BLaER1 (cell line): ENCODE data around the gene DCDC2C.

ENCODE experiments used
- H3K27ac ChIP-seq: shearing (Covaris generic); formaldehyde crosslinking; 2 replicates; pipeline ENCODE4 v1.8.1; 2022
- H3K27me3 ChIP-seq: shearing (Covaris generic); formaldehyde crosslinking; 2 replicates; pipeline ENCODE4 v1.8.1; 2022
- H3K36me3 ChIP-seq: shearing (Covaris generic); formaldehyde crosslinking; 2 replicates; pipeline ENCODE4 v1.8.1; 2022
- H3K4me1 ChIP-seq: shearing (Covaris generic); formaldehyde crosslinking; 2 replicates; pipeline ENCODE4 v1.8.1; 2022
- H3K4me2 ChIP-seq: shearing (Covaris generic); formaldehyde crosslinking; 2 replicates; pipeline ENCODE4 v1.8.1; 2022
- H3K4me3 ChIP-seq: shearing (Covaris generic); formaldehyde crosslinking; 2 replicates; pipeline ENCODE4 v1.8.1; 2022
- H3K9ac ChIP-seq: shearing (Covaris generic); formaldehyde crosslinking; 2 replicates; pipeline ENCODE4 v1.8.1; 2022
- H3K9me3 ChIP-seq: shearing (Covaris generic); formaldehyde crosslinking; 2 replicates; pipeline ENCODE4 v1.8.1; 2022
- H4K20me1 ChIP-seq: shearing (Covaris generic); formaldehyde crosslinking; 2 replicates; pipeline ENCODE4 v1.8.1; 2022
- Cebpa-rat ChIP-seq: shearing (Covaris generic); IDR thresholded peaks from 2 replicates; pipeline ENCODE4 v1.8.1; 2022

DCDC2C gene

DNA sequence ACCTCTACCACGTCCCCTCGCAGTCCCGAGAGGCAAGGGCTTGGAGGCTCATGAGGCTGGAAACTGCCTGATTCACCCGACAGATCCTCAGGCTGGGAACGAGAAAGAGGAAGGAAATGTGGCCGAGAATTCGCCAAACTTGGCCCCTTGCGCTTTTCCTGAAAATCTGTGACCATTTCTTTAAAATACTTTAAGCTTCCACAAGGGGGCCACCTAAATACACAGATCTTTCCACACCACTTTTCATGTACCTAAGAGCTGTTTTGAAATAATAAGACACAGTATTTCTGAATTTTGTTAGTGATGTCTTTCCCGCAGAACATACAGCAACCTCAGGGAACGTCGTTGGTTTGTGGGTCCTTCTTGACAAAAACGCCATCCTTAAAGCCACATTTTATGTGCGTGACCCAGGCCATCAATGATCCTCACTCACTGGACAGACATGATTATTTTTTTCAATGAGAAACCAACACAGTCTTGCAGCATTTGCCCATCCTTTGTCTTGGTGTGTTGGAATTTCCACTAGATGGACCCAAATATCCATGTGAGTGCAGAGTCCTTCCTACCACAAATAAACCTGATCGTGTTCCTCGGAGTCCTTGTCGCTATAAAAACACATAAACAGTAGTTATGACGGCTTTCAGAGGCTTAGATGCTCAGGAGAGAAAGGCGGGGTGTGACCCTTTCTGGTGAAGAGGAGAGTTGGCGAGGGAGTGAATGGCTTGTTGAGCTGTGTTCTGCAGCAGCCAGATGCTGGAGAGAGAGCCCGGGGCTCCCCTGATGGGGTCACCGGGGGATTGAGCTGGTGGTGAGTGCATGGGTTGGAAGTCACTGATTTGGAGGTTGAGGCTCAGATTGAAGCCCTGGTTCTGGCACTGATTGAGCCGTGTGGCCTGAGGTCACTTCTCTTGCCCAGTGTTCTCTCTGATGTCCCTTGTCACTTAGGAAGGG lies 25.0 kb downstream of the DCDC2C start:
- Histone ChIP-seq H3K36me3 (no peaks in the 10 kb centered on the region), H3K4me2 (peak overlapping the region; percentile 62), H3K4me1 (peaks cover 17% of the 10 kb centered on the region), H3K9me3 (no peaks in the 10 kb centered on the region), H3K9ac (peak overlapping the region; percentile 49; the same call in 1 of the 2 replicates), H4K20me1 (no peaks in the 10 kb centered on the region), H3K4me3 (no peak overlapping the region), H3K27me3 (no peaks in the 10 kb centered on the region), H3K27ac (peak overlapping the region; percentile 31; the same call in 1 of the 2 replicates)
- no peak for TF ChIP-seq Cebpa-rat

DNA sequence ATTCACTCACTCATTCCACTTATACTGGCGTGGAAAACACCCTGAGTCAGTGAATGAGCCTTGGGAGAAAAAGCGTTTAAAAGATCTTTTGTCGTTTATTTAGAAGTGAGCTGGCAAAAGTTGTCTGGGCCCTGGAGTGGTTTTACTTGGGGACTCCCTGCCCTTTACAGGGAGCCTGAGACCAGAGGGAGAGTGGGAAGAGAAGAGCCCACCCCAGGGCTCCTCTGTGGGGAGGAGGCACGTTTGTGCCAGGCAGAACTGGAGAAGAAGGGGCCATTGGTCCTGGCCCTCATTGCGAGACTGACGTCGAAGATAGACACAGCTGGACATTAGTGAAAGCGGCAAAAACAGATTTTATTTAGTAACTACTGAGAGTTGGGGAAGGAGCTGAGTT lies 25.7 kb downstream of the DCDC2C start:
- Histone ChIP-seq H3K27ac (no peak overlapping the region), H3K4me1 (peaks cover 17% of the 10 kb centered on the region), H3K9ac (no peak overlapping the region), H3K27me3 (no peaks in the 10 kb centered on the region), H3K4me3 (no peak overlapping the region), H3K9me3 (no peaks in the 10 kb centered on the region), H3K4me2 (no peak overlapping the region), H4K20me1 (no peaks in the 10 kb centered on the region), H3K36me3 (no peaks in the 10 kb centered on the region)
- no peak for TF ChIP-seq Cebpa-rat

DNA sequence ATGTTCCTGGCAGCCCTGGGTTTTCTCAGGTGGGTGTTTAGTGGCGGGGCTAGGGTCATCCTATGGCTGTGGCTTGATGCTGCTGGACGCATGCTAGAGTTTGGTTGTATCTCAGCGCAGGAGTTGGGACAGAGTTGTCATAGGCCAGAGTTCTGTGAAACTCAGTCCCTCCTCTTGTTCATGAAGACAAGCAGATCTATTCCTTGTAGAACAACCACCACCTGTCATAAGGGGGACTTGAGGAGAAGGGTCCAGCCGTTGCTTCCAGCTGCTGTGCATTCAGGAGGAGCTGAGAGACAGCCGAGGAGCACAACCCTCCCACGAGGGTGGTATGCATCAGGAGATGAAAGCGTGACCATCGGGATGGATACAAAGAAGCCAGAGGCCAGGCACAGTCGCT lies 26.4 kb downstream of the DCDC2C start:
- H3K4me1 ChIP-seq = peaks cover 17% of the 10 kb centered on the region
- H3K9ac ChIP-seq = no peak overlapping the region
- H3K4me3 ChIP-seq = no peak overlapping the region
- no peaks in the 10 kb centered on the region for H3K27me3 ChIP-seq
- no peak overlapping the region for H3K4me2 ChIP-seq
- H3K27ac ChIP-seq = no peak overlapping the region
- no peaks in the 10 kb centered on the region for H4K20me1 ChIP-seq
- H3K9me3 ChIP-seq = no peaks in the 10 kb centered on the region
- H3K36me3 ChIP-seq = no peaks in the 10 kb centered on the region
- no peak for TF ChIP-seq Cebpa-rat

DNA sequence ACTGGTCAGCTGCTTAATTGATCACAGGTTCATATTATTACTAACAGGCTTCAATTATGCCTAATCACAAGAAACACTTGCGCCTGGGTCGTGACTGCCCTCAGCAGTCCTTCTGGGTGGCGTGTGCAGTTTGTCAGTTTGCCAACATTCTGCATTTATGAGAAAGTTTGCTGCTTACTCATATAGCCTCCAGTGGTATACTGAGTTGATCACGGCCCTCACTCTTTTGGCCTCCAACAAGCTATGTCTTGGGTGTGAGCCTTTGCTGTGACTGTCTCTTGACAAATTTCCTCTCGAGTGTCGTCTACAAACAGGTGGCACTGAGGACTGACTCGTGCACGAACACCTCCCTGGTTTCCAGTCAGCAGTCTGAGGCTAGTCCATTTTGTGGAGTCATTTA lies 27.3 kb downstream of the DCDC2C start:
- Histone ChIP-seq H3K4me2 (no peak overlapping the region), H3K27ac (no peak overlapping the region), H3K9ac (no peak overlapping the region), H3K36me3 (no peaks in the 10 kb centered on the region), H3K4me1 (peaks cover 17% of the 10 kb centered on the region), H4K20me1 (no peaks in the 10 kb centered on the region), H3K9me3 (no peaks in the 10 kb centered on the region), H3K27me3 (no peaks in the 10 kb centered on the region), H3K4me3 (no peak overlapping the region)
- TF ChIP-seq Cebpa-rat = no peak

DNA sequence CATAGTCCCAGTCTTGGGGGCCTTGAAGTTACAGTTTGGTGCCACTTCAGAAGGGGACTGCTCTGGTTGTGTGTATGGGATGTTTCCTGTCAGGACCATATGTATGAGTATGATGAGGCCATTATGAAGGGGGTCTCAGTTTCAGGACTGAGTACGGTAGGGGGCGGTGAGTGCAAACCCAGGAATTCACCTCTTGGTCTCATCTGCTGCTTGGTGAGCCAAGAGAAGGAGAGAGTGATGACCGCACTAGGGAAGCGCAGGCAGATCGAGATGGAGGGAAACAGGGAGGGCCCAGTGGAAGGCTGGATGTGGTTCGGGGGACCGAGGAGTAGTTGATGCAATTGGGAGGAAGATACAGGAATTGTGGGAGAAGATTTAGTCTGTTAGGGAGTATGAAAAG lies 28.5 kb downstream of the DCDC2C start:
- H4K20me1 ChIP-seq = no peaks in the 10 kb centered on the region
- H3K27ac ChIP-seq = no peak overlapping the region
- H3K36me3 ChIP-seq = no peaks in the 10 kb centered on the region
- H3K4me1 ChIP-seq = peaks cover 17% of the 10 kb centered on the region
- no peak overlapping the region for H3K9ac ChIP-seq
- H3K9me3 ChIP-seq = no peaks in the 10 kb centered on the region
- no peak overlapping the region for H3K4me3 ChIP-seq
- H3K4me2 ChIP-seq = no peak overlapping the region
- TF ChIP-seq Cebpa-rat = no peak
- H3K27me3 ChIP-seq = no peaks in the 10 kb centered on the region

DNA sequence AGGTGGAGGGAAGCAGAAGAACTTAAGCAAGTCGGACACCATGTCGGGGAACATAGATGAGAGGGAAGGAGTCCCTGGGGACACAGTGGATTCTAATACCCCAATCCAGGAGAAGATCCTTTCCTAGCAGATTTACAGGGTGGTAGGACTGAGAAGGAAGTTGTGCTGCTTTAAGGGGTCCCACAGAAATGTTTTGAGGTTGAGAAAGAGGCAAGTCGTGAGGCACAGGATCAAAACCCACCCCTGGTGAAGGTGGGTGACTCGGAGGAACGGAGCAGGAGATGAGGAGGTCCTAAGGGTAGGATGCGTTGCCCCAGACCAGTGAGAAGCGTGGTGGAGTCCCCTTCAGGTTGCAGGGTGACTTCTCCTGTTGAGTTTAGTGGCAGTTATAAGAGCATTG lies 32.7 kb downstream of the DCDC2C start:
- Histone ChIP-seq H3K4me2 (no peak overlapping the region), H3K4me3 (no peak overlapping the region), H4K20me1 (no peaks in the 10 kb centered on the region), H3K27ac (no peak overlapping the region), H3K27me3 (no peaks in the 10 kb centered on the region), H3K9ac (no peak overlapping the region), H3K4me1 (peaks cover 20% of the 10 kb centered on the region), H3K36me3 (no peaks in the 10 kb centered on the region), H3K9me3 (no peaks in the 10 kb centered on the region)
- no peak for TF ChIP-seq Cebpa-rat

DNA sequence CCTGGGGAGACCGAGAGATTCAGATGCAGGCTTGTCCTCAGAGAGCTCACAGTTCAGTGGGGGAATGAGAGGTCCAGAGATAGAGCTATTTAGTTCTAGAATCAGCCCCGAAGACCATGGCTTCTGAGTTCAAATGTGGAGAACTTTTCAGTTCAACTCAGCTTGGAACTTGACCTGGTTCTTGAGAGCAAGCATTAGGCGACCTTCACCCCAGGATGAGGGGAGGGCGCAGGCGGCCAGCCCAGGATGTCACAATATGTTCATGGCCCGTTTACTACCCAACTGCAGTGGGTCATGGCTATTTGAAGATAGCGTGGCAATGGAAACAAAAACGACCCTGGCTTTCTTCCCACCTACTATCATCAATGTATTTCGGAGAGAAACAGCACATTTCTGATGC lies 33.8 kb downstream of the DCDC2C start:
- Histone ChIP-seq H4K20me1 (no peaks in the 10 kb centered on the region), H3K4me1 (peaks cover 27% of the 10 kb centered on the region), H3K36me3 (no peaks in the 10 kb centered on the region), H3K9ac (no peak overlapping the region), H3K4me2 (no peak overlapping the region), H3K4me3 (no peak overlapping the region), H3K27me3 (no peaks in the 10 kb centered on the region), H3K27ac (no peak overlapping the region), H3K9me3 (no peaks in the 10 kb centered on the region)
- no peak for TF ChIP-seq Cebpa-rat

DNA sequence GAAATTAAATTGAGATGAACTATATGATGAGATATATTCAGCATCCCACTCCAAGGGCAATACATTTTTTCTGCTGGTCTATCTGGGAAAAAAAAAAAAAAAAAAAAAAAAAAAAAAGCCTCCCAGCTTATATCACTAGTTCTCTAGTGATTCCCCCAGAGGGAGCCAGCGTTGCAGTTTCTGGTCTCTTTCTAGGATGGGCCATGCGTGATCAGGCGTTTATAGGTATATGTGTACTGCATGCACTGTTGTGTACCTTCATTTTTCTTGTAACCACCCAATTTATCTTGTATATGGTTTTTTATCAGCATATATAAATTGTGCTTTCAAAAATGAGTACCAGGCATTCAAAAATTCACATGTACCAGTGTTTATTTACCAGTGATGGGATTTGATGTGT lies 35.1 kb downstream of the DCDC2C start:
- TF ChIP-seq Cebpa-rat = no peak
- no peak overlapping the region for H3K9ac ChIP-seq
- no peaks in the 10 kb centered on the region for H3K36me3 ChIP-seq
- no peaks in the 10 kb centered on the region for H4K20me1 ChIP-seq
- no peaks in the 10 kb centered on the region for H3K27me3 ChIP-seq
- H3K27ac ChIP-seq = no peak overlapping the region
- H3K9me3 ChIP-seq = no peaks in the 10 kb centered on the region
- H3K4me2 ChIP-seq = no peak overlapping the region
- peaks cover 27% of the 10 kb centered on the region for H3K4me1 ChIP-seq
- no peak overlapping the region for H3K4me3 ChIP-seq

DNA sequence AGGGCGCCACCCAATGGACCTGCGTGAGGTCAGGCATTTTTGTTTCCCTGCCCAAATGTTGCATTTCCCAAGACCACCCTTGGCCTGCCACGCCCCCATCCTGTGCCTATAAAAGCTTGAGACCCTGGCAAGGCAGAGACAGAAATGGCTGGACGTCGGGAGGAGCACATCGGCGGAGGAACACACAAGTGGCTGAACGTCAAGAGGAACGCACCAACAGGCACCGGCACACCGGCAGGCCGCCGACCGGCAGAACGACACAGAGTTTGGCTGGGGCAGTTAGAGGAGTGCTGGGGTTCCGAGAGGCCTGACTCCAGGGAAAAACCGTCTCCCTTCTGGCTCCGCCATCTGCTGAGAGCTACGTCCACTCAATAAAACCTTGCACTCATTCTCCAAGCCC lies 35.9 kb downstream of the DCDC2C start:
- Histone ChIP-seq H3K4me3 (no peak overlapping the region), H3K9ac (no peak overlapping the region), H3K36me3 (no peaks in the 10 kb centered on the region), H3K9me3 (no peaks in the 10 kb centered on the region), H3K4me2 (peak overlapping the region; percentile 32; the same call in 1 of the 2 replicates), H4K20me1 (no peaks in the 10 kb centered on the region), H3K4me1 (peaks cover 27% of the 10 kb centered on the region), H3K27me3 (no peaks in the 10 kb centered on the region), H3K27ac (no peak overlapping the region)
- no peak for TF ChIP-seq Cebpa-rat

DNA sequence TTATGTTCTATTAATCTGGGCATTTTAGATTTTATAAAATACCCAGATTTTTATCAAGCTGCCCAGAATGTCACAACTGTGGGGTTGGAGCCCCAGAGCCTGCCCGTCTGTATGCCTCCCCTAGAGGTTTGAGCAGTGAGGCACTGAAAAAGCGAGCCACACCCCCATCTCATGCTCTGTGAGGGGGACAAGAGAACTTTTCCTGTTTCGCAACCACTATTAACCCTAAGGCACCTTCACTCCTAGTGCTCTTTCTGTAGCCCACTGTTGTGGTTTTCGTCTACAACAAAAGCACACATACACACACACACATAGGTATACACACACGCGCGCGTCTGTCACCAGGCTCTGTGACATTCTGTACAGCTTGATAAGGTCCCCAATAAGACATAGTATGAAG lies 38.0 kb downstream of the DCDC2C start:
- H3K4me2 ChIP-seq = peak overlapping the region; percentile 29
- peak; percentile 68 for TF ChIP-seq Cebpa-rat
- no peak overlapping the region for H3K9ac ChIP-seq
- no peaks in the 10 kb centered on the region for H4K20me1 ChIP-seq
- peaks cover 27% of the 10 kb centered on the region for H3K4me1 ChIP-seq
- no peak overlapping the region for H3K27ac ChIP-seq
- no peaks in the 10 kb centered on the region for H3K36me3 ChIP-seq
- H3K9me3 ChIP-seq = no peaks in the 10 kb centered on the region
- H3K4me3 ChIP-seq = no peak overlapping the region
- H3K27me3 ChIP-seq = no peaks in the 10 kb centered on the region
